ENCODE results near the gene C1orf53.
"Not testable (repeated sequence)": the region's sequence is repeated elsewhere in the genome, so short reads cannot be mapped to it uniquely, and the experiment has no call there.

Gene C1orf53

DNA sequence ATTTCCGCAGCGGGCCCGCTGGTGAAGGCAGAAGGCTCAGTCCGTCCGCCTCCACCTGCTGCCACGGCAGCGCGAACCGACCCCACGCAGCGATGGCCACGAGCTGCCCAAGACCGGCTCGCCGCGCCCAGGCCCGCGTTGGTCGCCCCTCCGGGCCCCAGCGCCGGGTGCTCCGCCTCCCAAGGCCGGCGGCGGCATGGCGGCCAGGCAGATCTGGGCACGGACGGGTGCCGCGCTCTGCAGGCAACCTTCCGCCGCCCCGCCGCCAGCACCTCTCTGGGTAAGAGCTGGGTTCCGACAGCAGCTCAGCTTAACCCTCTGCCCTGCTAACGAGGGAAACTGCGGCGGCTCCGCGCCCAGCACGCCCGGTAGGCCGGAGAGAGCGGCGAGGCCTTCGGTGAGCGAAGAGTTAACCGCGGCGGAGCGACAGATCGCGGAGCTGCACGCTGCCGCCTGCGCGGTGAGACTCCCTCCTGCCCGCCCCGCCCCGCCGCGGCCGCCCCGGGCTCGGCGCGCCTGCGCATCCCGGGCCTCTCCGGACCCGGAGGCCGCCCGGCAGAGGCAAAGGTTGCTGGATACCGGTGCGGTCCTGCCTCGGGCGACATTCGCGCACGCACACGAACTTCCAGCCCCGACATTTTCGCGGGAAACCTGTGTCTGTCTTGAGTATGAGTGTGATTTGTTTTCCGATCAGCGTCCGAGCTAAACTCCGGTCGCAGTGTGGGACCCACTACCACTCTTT lies at the start of gene C1orf53:
Gene C1orf53 (plus strand): TSS at position 177 of the 742 bp plus-strand sequence. CDS start 20 bp downstream, at position 197.
- Histone ChIP-seq H3K4me3 (ENCODE audit: low read depth, low read length) (peak within 1 kb of the TSS; percentile 78), H3K36me3 (ENCODE audit: control insufficient read depth, insufficient read depth, low read length) (no peaks in the 10 kb centered on the region), H3K9me3 (ENCODE audit: control insufficient read depth, insufficient read depth, low read depth, low read length) (no peaks in the 10 kb centered on the region), H3K9ac (ENCODE audit: low read length) (peak within 1 kb of the TSS; percentile 92), H3K27me3 (ENCODE audit: control insufficient read depth, insufficient read depth, low read length) (peaks cover 61% of the 10 kb centered on the region), H3K27ac (ENCODE audit: low read depth, low read length) (peak within 1 kb of the TSS; percentile 75), H3K4me1 (ENCODE audit: control insufficient read depth, insufficient read depth, low read length) (peaks cover 12% of the 10 kb centered on the region; the same call in 1 of the 2 replicates)

DNA sequence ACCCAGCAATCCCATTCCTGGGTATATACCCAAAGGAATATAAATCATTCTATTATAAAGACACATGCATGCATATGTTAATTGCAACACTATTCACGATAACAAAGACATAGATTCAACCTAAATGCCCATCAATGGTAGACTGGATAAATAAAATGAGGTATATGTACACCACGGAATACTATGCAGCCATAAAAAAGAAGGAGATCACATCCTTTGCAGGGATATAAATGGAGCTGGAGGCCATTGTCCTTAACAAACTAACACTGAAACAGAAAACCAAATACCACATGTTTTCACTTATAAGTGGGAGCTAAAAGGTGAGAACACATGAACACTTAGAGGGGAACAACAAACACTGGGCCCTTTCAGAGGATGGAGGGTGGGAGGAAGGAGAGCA lies 46.7 kb upstream of the C1orf53 start:
- not testable (repeated sequence) for H3K4me1 ChIP-seq (ENCODE audit: control insufficient read depth, insufficient read depth, low read length); H3K27ac ChIP-seq (ENCODE audit: low read depth, low read length); H3K27me3 ChIP-seq (ENCODE audit: control insufficient read depth, insufficient read depth, low read length); H3K9ac ChIP-seq (ENCODE audit: low read length); H3K4me3 ChIP-seq (ENCODE audit: low read depth, low read length); H3K36me3 ChIP-seq (ENCODE audit: control insufficient read depth, insufficient read depth, low read length); H3K9me3 ChIP-seq (ENCODE audit: control insufficient read depth, insufficient read depth, low read depth, low read length)

DNA sequence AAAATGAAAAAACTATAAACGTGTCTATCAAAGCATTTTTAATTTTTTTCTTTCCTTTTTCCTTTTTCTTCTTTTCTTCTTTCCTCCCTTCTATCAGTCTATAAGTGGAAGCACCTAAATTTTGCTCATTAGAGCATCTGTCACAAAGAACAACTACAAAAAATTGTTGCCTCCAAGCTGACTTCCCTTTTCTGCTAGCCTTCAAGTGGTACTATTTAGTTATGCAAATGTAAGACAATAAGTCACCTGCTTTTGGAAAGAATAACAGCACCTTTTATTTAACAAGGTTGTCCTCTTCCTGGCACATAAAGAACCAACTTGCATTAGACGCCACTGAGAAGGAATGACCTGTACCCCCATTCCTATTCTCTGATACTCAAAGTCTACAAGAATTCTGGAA lies 45.0 kb upstream of the C1orf53 start:
- Histone ChIP-seq H3K9ac (ENCODE audit: low read length) (no peak overlapping the region), H3K4me1 (ENCODE audit: control insufficient read depth, insufficient read depth, low read length) (no peaks in the 10 kb centered on the region), H3K36me3 (ENCODE audit: control insufficient read depth, insufficient read depth, low read length) (no peaks in the 10 kb centered on the region), H3K9me3 (ENCODE audit: control insufficient read depth, insufficient read depth, low read depth, low read length) (no peaks in the 10 kb centered on the region), H3K27me3 (ENCODE audit: control insufficient read depth, insufficient read depth, low read length) (no peaks in the 10 kb centered on the region), H3K27ac (ENCODE audit: low read depth, low read length) (no peak overlapping the region), H3K4me3 (ENCODE audit: low read depth, low read length) (no peak overlapping the region)

DNA sequence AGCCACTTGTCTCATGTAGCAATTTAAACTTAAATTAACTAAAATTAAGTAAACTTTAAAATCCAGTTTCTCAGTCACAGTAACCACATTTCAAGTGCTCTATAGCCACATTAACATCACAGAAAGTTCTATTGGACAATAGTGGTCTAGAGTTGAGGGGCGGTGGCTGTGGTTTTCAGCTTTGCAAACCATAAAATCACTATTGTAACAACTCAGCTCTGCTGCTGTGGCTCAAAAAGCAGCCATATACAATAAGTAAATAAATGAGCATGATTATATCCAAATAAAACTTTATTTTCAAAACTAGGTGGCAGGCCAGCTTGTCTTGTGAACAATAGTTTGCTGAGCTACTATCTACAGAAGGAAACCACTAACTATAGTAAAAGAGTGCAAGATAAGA lies 43.4 kb upstream of the C1orf53 start:
- no peaks in the 10 kb centered on the region for H3K4me1 ChIP-seq (ENCODE audit: control insufficient read depth, insufficient read depth, low read length)
- no peaks in the 10 kb centered on the region for H3K27me3 ChIP-seq (ENCODE audit: control insufficient read depth, insufficient read depth, low read length)
- H3K9ac ChIP-seq (ENCODE audit: low read length), result no peak overlapping the region
- H3K9me3 ChIP-seq (ENCODE audit: control insufficient read depth, insufficient read depth, low read depth, low read length), result no peaks in the 10 kb centered on the region
- no peak overlapping the region for H3K27ac ChIP-seq (ENCODE audit: low read depth, low read length)
- H3K36me3 ChIP-seq (ENCODE audit: control insufficient read depth, insufficient read depth, low read length), result no peaks in the 10 kb centered on the region
- no peak overlapping the region for H3K4me3 ChIP-seq (ENCODE audit: low read depth, low read length)

DNA sequence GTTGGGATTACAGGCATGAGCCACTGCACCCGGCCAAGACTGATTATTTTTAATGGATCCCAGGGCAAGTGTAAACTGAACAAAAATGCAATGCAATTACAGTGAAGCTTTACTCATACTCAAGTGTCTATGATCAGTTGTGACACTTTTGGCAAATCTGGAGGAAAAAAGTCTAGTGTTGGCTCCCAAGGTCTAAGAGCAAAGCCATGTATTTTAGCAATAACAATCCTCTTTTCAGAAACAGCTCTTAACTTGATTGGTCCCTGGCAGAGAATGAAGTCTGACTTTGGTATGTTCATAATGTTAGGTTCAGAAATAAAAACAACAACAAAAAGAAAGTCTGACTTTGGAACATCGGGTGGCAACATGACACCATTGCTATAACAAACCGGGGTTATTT lies 40.2 kb upstream of the C1orf53 start:
- Histone ChIP-seq H3K27ac (ENCODE audit: low read depth, low read length) (no peak overlapping the region), H3K36me3 (ENCODE audit: control insufficient read depth, insufficient read depth, low read length) (no peaks in the 10 kb centered on the region), H3K4me3 (ENCODE audit: low read depth, low read length) (no peak overlapping the region), H3K9ac (ENCODE audit: low read length) (no peak overlapping the region), H3K4me1 (ENCODE audit: control insufficient read depth, insufficient read depth, low read length) (no peaks in the 10 kb centered on the region), H3K27me3 (ENCODE audit: control insufficient read depth, insufficient read depth, low read length) (no peaks in the 10 kb centered on the region), H3K9me3 (ENCODE audit: control insufficient read depth, insufficient read depth, low read depth, low read length) (no peaks in the 10 kb centered on the region)

DNA sequence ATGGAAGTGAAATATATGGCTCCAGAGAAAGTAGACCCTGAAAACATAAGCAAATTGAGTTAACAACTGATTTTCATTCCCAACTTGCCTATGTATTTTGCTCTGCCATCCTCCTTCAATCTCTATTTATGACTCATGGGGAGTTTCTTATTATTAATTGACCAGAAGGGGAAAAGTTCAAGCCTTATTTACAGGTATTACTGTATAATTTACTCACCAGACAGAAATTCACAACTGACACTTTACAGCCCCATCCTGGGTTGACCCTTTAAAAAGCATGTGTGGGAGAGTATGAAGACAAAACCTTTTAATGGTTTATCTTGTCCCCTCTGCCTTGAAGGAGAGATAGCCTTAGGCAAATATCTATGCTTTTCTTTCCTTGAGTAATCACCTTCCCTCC lies 39.8 kb upstream of the C1orf53 start:
- H3K9ac ChIP-seq (ENCODE audit: low read length), result no peak overlapping the region

DNA sequence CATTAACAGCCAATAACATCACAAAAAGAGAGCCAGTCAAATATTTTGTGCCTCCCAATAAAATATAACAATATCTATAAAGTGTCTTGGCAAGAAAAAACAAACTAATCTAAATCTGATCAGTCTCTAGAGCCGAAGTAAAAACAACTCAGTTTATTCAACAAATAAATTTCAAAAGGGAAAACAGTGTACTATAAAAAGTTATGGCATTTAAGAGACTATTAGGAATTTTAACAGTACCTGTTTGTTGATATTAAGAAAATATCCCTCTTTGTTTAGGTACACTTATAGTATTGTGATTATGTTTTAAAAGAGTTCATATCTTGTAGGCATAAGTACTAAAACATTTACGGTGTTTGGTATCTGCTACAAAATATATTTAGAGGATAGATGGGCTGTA lies 36.6 kb upstream of the C1orf53 start:
- Histone ChIP-seq H3K4me3 (ENCODE audit: low read depth, low read length) (no peak overlapping the region), H3K9me3 (ENCODE audit: control insufficient read depth, insufficient read depth, low read depth, low read length) (no peaks in the 10 kb centered on the region), H3K4me1 (ENCODE audit: control insufficient read depth, insufficient read depth, low read length) (peaks cover 6% of the 10 kb centered on the region; the same call in 1 of the 2 replicates), H3K9ac (ENCODE audit: low read length) (no peak overlapping the region), H3K27me3 (ENCODE audit: control insufficient read depth, insufficient read depth, low read length) (no peaks in the 10 kb centered on the region), H3K27ac (ENCODE audit: low read depth, low read length) (no peak overlapping the region), H3K36me3 (ENCODE audit: control insufficient read depth, insufficient read depth, low read length) (no peaks in the 10 kb centered on the region)

More for the DNA sequence above, 39.8 kb upstream of the C1orf53 start:
- Histone ChIP-seq H3K27ac (ENCODE audit: low read depth, low read length) (no peak overlapping the region), H3K9me3 (ENCODE audit: control insufficient read depth, insufficient read depth, low read depth, low read length) (no peaks in the 10 kb centered on the region), H3K4me3 (ENCODE audit: low read depth, low read length) (no peak overlapping the region), H3K36me3 (ENCODE audit: control insufficient read depth, insufficient read depth, low read length) (no peaks in the 10 kb centered on the region), H3K4me1 (ENCODE audit: control insufficient read depth, insufficient read depth, low read length) (no peaks in the 10 kb centered on the region), H3K27me3 (ENCODE audit: control insufficient read depth, insufficient read depth, low read length) (no peaks in the 10 kb centered on the region)

DNA sequence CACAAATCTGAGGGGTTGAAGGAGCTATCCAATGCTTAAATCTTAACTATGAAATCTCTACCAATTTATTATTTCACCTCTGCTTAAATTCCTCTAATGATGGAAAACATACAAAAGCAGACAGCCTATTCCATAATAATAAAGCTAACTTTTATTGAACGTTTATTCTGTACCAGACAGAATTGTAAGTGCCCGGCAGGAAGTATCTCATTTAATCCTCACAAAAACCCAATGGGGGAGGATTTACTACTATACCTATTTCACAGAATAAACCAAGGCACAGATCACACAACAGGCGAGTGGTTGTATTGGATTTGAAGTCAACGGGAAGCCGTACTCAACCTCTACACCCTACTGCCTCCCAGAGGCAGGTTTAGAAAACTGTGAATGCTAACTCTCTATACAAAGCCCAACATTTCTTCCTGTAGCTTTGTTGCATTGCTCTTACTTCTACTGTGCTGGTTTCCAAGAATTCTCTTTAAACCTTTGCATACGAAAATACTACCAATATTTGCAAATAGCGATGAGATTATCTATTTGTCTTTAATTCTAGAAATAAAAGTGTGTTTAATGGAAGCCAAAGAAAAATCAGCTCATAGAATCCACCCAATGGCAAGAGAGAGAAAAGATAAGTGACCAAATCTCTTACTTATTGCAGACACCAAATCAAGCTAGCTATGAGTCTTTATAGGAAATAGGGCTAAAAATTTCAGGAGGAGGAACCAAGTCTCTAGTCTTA lies 33.5 kb upstream of the C1orf53 start:
- no peak overlapping the region for H3K9ac ChIP-seq (ENCODE audit: low read length)
- no peaks in the 10 kb centered on the region for H3K9me3 ChIP-seq (ENCODE audit: control insufficient read depth, insufficient read depth, low read depth, low read length)
- H3K4me3 ChIP-seq (ENCODE audit: low read depth, low read length), result no peak overlapping the region
- no peak overlapping the region for H3K27ac ChIP-seq (ENCODE audit: low read depth, low read length)
- no peaks in the 10 kb centered on the region for H3K27me3 ChIP-seq (ENCODE audit: control insufficient read depth, insufficient read depth, low read length)
- H3K36me3 ChIP-seq (ENCODE audit: control insufficient read depth, insufficient read depth, low read length), result no peaks in the 10 kb centered on the region
- peaks cover 6% of the 10 kb centered on the region; the same call in 1 of the 2 replicates for H3K4me1 ChIP-seq (ENCODE audit: control insufficient read depth, insufficient read depth, low read length)

DNA sequence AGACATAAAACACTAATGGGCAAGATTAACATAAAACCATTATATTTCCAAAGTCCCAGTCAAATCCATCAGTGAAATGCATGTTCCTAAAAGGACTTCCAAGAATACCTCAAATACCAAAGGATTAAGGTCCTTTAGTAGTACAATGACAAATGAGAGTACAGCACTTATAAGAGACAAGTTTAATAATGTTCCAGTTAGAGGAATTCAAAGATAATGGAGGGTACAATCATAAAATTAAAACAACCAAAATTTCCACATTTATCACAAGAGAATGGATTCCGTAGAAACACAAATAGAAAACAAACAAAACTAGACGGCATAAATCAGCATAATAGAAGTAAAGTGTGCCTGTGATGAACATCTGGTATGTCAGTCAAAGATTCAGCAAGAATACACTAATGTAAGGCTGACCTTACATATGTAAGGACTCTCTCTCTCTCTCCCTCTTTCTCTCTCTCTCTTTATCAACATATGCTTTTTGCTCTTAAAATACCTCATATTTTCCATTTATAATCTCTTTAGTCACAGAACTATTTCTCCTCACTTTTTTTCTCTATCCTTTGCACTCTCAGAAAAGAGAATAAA lies 32.8 kb upstream of the C1orf53 start:
- Histone ChIP-seq H3K9ac (ENCODE audit: low read length) (no peak overlapping the region), H3K27ac (ENCODE audit: low read depth, low read length) (no peak overlapping the region), H3K4me1 (ENCODE audit: control insufficient read depth, insufficient read depth, low read length) (peaks cover 6% of the 10 kb centered on the region; the same call in 1 of the 2 replicates), H3K4me3 (ENCODE audit: low read depth, low read length) (no peak overlapping the region), H3K36me3 (ENCODE audit: control insufficient read depth, insufficient read depth, low read length) (no peaks in the 10 kb centered on the region), H3K27me3 (ENCODE audit: control insufficient read depth, insufficient read depth, low read length) (no peaks in the 10 kb centered on the region), H3K9me3 (ENCODE audit: control insufficient read depth, insufficient read depth, low read depth, low read length) (no peaks in the 10 kb centered on the region)

DNA sequence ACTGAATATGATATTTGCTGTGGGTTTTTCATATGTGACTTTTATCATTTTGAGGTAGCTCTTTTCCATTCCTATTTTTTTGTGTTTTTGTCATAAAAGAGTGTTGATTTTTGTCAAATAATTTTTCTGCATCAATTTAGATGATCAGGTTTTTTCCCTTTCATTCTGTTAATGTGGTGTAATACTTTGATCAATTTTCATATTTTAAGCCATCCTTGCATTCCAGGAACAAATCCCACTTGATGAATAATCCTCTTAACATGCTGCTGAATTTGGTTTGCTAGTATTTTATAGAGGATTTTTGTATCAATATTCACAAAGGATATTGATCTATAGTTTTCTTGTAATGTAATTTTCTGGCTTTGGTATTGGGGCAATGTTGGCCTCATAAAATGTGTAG lies 25.5 kb upstream of the C1orf53 start:
- Histone ChIP-seq H3K27ac (ENCODE audit: low read depth, low read length) (no peak overlapping the region), H3K4me3 (ENCODE audit: low read depth, low read length) (no peak overlapping the region), H3K9me3 (ENCODE audit: control insufficient read depth, insufficient read depth, low read depth, low read length) (peaks cover 2% of the 10 kb centered on the region; the same call in 1 of the 2 replicates), H3K4me1 (ENCODE audit: control insufficient read depth, insufficient read depth, low read length) (no peaks in the 10 kb centered on the region), H3K36me3 (ENCODE audit: control insufficient read depth, insufficient read depth, low read length) (no peaks in the 10 kb centered on the region), H3K27me3 (ENCODE audit: control insufficient read depth, insufficient read depth, low read length) (no peaks in the 10 kb centered on the region), H3K9ac (ENCODE audit: low read length) (no peak overlapping the region)

DNA sequence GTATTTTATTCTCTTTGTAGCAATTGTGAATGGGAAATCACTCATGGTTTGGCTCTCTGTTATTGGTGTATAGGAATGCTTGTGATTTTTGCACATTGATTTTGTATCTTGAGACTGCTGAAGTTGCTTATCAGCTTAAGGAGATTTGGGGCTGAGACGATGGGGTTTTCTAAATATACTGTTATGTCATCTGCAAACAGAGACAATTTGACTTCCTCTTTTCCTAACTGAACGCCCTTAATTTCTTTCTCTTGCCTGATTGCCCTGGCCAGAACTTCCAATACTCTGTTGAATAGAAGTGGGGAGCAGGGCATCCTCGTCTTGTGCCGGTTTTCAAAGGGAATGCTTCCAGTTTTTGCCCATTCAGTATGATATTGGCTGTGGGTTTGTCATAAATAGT lies 22.0 kb upstream of the C1orf53 start:
- H3K4me1 ChIP-seq (ENCODE audit: control insufficient read depth, insufficient read depth, low read length); H3K9me3 ChIP-seq (ENCODE audit: control insufficient read depth, insufficient read depth, low read depth, low read length); H3K9ac ChIP-seq (ENCODE audit: low read length); H3K36me3 ChIP-seq (ENCODE audit: control insufficient read depth, insufficient read depth, low read length); H3K27ac ChIP-seq (ENCODE audit: low read depth, low read length); H3K4me3 ChIP-seq (ENCODE audit: low read depth, low read length); H3K27me3 ChIP-seq (ENCODE audit: control insufficient read depth, insufficient read depth, low read length): not testable (repeated sequence)
